Effector memory CD4-positive, alpha-beta T cell (primary cell): ENCODE results near the gene WRAP73.

Experiments
- DNase-seq, 3 donors: peaks; one replicate each; pipeline ENCODE4 v3.0.0-alpha.2; 2020
- H3K27ac ChIP-seq: 2 replicates; pipeline ENCODE4 v1.7.0; 2013; ENCODE audit warnings: mild to moderate bottlenecking, low read length, moderate library complexity; ENCODE audit not compliant: insufficient read depth, poor library complexity, severe bottlenecking
- H3K27me3 ChIP-seq: replicated peaks from 2 replicates; pipeline ENCODE4 v1.7.0; 2013; ENCODE audit warnings: mild to moderate bottlenecking, low read length; ENCODE audit not compliant: insufficient read depth, control insufficient read depth, poor library complexity, severe bottlenecking
- H3K36me3 ChIP-seq: 2 replicates; pipeline ENCODE4 v1.7.0; 2013; ENCODE audit warnings: mild to moderate bottlenecking, low read length, moderate library complexity; ENCODE audit not compliant: control insufficient read depth, insufficient read depth
- H3K4me1 ChIP-seq: 2 replicates; pipeline ENCODE4 v1.7.0; 2013; ENCODE audit warnings: low read length, mild to moderate bottlenecking; ENCODE audit not compliant: control insufficient read depth, insufficient read depth, poor library complexity, severe bottlenecking
- H3K4me3 ChIP-seq: 2 replicates; pipeline ENCODE4 v1.7.0; 2013; ENCODE audit warnings: low read length, low read depth, mild to moderate bottlenecking; ENCODE audit not compliant: insufficient read depth, poor library complexity, severe bottlenecking
- H3K9me3 ChIP-seq: 2 replicates; pipeline ENCODE4 v1.7.0; 2013; ENCODE audit warnings: mild to moderate bottlenecking, low read length, moderate library complexity; ENCODE audit not compliant: control insufficient read depth

WRAP73 gene

DNA sequence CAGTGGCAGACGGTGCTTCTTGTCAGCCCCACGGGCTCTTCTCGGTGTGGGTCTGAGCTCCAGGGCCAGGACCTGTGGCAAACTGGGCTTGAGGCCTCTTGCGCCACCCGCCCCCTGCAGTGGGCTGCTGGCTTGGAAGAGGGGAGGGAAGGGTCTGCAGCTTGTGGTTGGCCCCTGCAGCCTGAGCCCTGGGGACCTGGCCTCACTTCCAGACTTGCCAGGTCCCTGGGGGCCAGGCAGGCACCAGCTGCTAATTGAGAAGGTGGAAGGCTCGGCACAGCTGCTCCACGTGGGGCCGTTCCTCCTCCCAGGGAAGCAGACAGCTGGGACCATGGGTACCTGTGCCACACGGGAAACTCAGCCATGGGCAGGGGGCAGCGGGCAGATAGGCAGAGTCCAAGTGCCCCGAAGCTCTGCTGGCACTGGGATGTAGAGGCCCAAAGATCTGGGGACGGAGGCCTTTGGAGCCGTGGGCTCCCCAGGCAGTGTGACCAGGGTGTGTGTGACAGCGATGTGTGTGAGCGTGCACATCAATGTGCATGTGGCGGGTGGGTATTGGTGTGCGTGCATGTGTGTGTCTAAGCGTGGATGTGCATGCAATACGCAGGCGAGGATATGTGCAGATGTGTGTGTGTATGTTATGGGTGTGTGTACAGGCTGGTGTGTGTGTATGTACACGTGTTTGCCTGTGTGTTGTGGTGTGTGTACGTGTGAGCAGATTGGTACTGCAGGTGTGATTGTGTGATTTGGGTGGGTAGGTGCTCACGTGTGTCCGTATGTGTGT, 41.7 kb upstream of the WRAP73 start:
- Histone ChIP-seq H3K27ac (no peak overlapping the region), H3K9me3 (no peaks in the 10 kb centered on the region), H3K4me1 (no peaks in the 10 kb centered on the region), H3K4me3 (no peak overlapping the region), H3K27me3 (no peaks in the 10 kb centered on the region), H3K36me3 (no peaks in the 10 kb centered on the region)
- DNase-seq, result no peak

DNA sequence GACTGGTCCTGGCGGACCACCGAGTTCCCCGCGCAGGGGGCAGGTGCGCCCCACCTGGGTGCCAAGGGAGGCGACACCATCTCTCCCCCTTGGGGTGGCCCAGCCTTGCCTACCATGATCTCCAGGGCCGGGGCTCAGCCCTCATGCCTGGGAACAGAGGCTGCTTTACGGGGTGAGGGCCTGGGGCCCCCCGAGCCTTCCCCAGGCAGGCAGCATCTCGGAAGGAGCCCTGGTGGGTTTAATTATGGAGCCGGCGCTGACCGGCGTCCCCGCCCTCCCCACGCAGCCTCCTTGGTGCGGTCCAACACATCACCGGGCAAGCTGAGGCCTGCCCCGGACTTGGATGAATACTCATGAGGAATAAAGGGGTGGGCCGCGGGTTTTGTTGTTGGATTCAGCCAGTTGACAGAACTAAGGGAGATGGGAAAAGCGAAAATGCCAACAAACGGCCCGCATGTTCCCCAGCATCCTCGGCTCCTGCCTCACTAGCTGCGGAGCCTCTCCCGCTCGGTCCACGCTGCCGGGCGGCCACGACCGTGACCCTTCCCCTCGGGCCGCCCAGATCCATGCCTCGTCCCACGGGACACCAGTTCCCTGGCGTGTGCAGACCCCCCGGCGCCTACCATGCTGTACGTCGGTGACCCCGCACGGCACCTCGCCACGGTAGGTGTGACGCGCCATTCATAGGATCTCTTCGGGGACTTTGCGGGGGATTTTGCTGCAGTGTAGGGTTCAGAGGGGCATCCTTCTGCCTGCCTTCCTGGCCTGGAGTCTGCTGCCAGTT, 40.6 kb upstream of the WRAP73 start:
- no peaks in the 10 kb centered on the region for H3K27me3 ChIP-seq
- no peak overlapping the region for H3K4me3 ChIP-seq
- H3K4me1 ChIP-seq, result no peaks in the 10 kb centered on the region
- no peaks in the 10 kb centered on the region for H3K36me3 ChIP-seq
- H3K9me3 ChIP-seq, result no peaks in the 10 kb centered on the region
- no peak overlapping the region for H3K27ac ChIP-seq
- no peak for DNase-seq

DNA sequence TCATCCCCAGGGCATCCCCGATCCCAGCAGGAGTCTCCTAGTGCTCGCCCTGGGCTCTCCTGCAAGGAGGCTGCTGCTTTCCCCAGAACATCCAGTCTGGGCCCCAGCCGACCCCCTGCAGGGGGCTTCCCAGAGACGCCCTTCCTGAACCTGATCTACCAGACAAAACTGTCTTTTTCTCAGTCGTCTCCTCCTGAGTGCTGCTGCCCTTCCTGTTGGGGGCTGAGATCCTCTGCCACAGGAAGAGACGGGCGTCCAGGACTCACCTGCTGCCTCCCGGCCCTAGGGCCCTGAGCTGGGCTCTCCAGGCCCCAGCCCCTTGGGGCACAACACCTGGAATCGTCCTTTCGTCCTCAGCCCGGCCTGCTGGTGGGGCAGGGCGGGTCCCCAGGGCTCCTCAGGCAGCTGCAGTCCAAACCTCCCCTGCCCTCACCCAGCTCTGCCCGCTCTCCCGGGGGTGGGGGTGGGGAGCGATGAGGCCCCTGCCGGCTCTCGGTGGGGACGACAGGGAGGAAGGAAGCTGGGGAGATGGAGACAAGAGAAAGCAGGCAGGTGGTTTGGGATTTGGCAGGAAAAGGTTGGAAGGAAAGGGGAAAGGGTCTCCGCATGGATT, 39.3 kb upstream of the WRAP73 start:
- no peaks in the 10 kb centered on the region for H3K27me3 ChIP-seq
- H3K9me3 ChIP-seq, result no peaks in the 10 kb centered on the region
- no peaks in the 10 kb centered on the region for H3K36me3 ChIP-seq
- DNase-seq, result no peak
- no peak overlapping the region for H3K27ac ChIP-seq
- no peak overlapping the region for H3K4me3 ChIP-seq
- no peaks in the 10 kb centered on the region for H3K4me1 ChIP-seq

DNA sequence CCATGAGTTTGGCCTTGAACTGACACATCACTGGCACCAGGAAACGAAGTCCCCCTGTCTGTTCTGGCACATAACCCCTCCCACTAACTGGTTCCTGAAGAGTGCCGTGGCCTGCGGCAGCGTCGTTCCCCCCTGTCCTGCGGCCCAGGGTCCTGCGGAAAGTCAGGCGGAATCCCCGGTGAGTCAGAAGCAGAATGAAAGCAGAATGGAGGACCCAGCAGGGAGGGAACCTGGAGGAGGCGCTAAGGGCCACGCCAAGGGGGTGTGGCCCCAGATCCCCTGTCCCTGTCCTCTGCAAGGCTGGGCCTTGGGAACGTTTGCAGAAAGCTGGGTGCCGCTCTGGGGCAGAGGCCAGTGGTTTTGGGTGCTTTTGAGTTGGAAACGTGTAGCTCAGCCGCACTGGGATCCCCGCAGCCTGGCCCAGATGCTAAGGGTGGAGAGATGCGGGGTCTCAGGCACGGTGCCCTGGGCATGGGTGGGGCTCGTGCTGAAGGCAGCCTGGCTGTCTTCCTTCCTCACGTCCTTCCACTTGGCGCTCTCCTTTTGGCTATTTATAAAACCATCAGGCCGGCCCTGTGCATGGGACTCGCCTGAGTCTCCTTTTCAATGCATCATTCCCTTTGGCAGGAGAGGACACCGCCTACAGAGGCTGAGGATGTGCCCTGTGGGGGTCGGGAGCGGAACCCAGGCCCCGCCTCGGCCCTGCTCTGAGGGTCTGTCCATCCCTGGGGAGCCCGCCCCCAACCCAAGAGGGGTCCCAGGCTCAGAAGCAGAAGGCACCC, 38.6 kb upstream of the WRAP73 start:
- Histone ChIP-seq H3K4me3 (no peak overlapping the region), H3K36me3 (no peaks in the 10 kb centered on the region), H3K9me3 (no peaks in the 10 kb centered on the region), H3K27ac (no peak overlapping the region), H3K27me3 (no peaks in the 10 kb centered on the region), H3K4me1 (no peaks in the 10 kb centered on the region)
- DNase-seq, result no peak

DNA sequence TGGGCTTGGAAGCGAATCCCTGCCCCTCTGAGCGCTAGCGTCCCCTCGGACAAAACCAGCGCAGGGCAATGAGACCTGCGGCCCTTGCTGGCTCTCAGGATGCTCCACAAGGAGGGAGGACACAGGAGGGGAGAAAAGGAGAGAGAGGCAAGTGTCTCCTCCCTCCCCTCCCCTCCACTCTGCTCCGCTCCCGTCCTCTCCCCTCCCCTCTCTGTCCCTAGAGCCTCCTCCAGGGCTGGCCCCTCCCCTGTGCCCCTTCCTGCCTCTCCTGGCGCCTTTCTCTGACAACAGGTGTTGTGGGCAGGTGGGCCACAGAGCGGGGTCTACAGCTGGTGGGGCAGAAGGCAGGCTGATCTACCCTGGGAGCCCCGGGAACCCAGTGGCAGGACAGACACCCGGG, 37.6 kb upstream of the WRAP73 start:
- no peaks in the 10 kb centered on the region for H3K27me3 ChIP-seq
- H3K27ac ChIP-seq, result no peak overlapping the region
- no peaks in the 10 kb centered on the region for H3K36me3 ChIP-seq
- no peak for DNase-seq
- no peaks in the 10 kb centered on the region for H3K9me3 ChIP-seq
- H3K4me1 ChIP-seq, result no peaks in the 10 kb centered on the region
- H3K4me3 ChIP-seq, result no peak overlapping the region

DNA sequence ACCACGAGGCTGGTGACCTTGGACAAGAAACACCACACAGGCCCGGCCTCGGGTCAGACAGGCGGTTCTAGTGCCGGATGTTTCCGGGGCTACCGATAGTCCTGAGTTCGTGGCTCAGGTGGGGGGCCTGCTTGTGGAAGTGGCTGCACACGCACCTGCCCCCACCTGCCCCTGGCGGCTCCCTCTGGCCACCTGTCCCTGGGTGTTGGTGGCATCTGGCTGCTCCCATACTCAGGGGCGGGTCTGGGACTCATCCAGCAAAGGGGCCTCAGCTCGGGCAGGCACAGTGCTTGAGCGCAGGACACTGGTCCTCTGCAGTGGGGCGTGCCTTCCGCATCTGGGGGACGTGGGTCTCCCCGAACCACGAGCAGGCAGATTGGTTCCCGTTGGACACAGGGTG, 36.0 kb upstream of the WRAP73 start:
- no peaks in the 10 kb centered on the region for H3K36me3 ChIP-seq
- no peak overlapping the region for H3K27ac ChIP-seq
- no peaks in the 10 kb centered on the region for H3K9me3 ChIP-seq
- no peaks in the 10 kb centered on the region for H3K27me3 ChIP-seq
- H3K4me3 ChIP-seq, result no peak overlapping the region
- H3K4me1 ChIP-seq, result no peaks in the 10 kb centered on the region
- DNase-seq, result no peak

DNA sequence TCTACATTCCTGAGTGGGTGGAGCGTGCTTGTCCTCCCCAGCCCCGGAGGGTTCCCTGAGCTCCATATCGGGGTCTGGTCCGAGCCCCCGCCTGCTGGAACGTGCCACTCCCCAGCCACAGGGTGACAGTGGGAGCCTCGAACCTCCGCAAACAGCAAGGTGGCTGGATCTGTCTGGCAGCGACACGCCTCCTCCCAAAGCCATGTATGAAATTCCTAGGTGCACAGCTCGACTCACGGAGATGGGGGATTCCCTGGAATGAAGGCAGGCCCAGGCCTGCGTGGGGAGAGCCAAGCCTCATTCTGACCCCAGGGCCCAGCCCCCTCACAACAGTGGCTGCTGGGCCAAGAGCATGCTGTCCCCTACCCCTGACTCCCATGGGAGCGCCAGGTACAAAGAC, 35.3 kb upstream of the WRAP73 start:
- Histone ChIP-seq H3K4me3 (no peak overlapping the region), H3K4me1 (no peaks in the 10 kb centered on the region), H3K36me3 (no peaks in the 10 kb centered on the region), H3K27ac (no peak overlapping the region), H3K27me3 (no peaks in the 10 kb centered on the region), H3K9me3 (no peaks in the 10 kb centered on the region)
- DNase-seq, result no peak

DNA sequence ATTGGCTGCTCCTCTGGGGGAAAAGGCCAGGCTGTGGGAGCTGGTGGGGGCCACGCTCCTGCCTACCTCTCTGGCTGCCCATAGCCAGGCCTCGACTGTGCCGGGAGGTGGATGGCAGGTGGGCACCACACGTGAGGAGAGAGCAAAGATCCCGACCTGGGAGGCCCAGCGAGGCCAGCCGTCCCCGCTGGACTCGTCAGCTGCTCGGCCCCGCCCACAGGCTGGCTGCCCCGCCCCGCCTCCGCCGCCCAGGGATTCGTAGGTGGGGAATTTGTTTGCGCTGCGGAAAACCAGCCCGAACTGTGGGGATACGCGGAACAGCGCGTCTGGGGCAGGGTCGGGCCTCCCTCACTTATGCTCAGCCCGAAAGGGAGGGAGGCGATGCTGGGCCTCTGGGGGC, 34.1 kb upstream of the WRAP73 start:
- Histone ChIP-seq H3K36me3 (no peaks in the 10 kb centered on the region), H3K27me3 (no peaks in the 10 kb centered on the region), H3K4me1 (no peaks in the 10 kb centered on the region), H3K9me3 (no peaks in the 10 kb centered on the region), H3K4me3 (no peak overlapping the region), H3K27ac (no peak overlapping the region)
- DNase-seq, result no peak

DNA sequence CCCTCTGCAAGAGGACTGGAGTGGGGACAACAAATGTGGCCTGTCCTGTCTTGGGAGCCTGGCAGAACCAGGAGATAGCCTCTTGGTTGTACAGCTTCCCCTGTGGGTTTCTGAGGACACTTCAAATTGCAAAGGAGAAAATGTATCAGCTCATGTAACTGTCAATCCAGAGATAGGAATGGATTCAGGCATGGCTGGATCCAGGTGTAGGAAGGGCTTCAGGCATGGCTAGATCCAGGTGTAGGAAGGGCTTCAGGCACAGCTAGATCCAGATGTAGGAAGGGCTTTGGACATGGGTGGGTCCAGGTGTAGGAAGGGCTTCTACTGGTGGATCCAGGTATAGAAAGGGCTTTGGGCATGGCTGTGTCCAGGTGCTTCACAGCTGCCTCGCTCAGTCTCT, 33.3 kb upstream of the WRAP73 start:
- H3K4me1 ChIP-seq, result no peaks in the 10 kb centered on the region
- no peaks in the 10 kb centered on the region for H3K36me3 ChIP-seq
- no peaks in the 10 kb centered on the region for H3K9me3 ChIP-seq
- DNase-seq, result no peak
- H3K27ac ChIP-seq, result no peak overlapping the region
- no peaks in the 10 kb centered on the region for H3K27me3 ChIP-seq
- no peak overlapping the region for H3K4me3 ChIP-seq
